Esophagus (tissue), 2 donors: ENCODE measurements around the gene AMTN. TPM values are rescaled to one million over a fixed set of nuclear protein-coding genes. Genes with fewer than 3 reads are reported as not detected.

Source experiments
- polyA plus RNA-seq, 2 donors: library from polyadenylated mRNA; stranded (reverse); fragments of 200-250 nt; gene quantifications; one replicate each; pipeline ENCODE4 v1.2.3, GENCODE V29; 2013
- donor health status: healthy with polysubstance abuse.
- donor health status: Bipolar disorder and iron deficiency.

AMTN gene
- polyA plus RNA-seq, 2 donors, result 0.09 to 0.47 TPM

Other genes starting within 250 kb of the AMTN start
- not detected for gene CABS1, start 183.6 kb upstream of the AMTN start, polyA plus RNA-seq
- not detected for gene SMR3A, start 157.8 kb upstream of the AMTN start, polyA plus RNA-seq
- not detected for gene SMR3B, start 135.4 kb upstream of the AMTN start, polyA plus RNA-seq
- gene OPRPN, start 120.6 kb upstream of the AMTN start, polyA plus RNA-seq, result not detected
- not detected for gene MUC7, start 46.4 kb upstream of the AMTN start, polyA plus RNA-seq
- not detected for gene AMBN, start 73.7 kb downstream of the AMTN start, polyA plus RNA-seq
- not detected for gene ENAM, start 110.2 kb downstream of the AMTN start, polyA plus RNA-seq
- gene JCHAIN, start 147.9 kb downstream of the AMTN start, polyA plus RNA-seq, result 1 to 10 TPM; 4.2 to 5.4 TPM
- gene UTP3, start 170.0 kb downstream of the AMTN start, polyA plus RNA-seq, result 10 to 100 TPM; 19.9 to 24.2 TPM
- 10 to 100 TPM; 19.4 to 25.1 TPM for gene RUFY3, start 203.4 kb downstream of the AMTN start, polyA plus RNA-seq